HepG2 (cell line): ENCODE measurements around the gene NATD1. TPM values are rescaled to one million over a fixed set of nuclear protein-coding genes. Genes with fewer than 3 reads are reported as not detected.

Source experiments
- ATAC-seq: fragments of 200-7000 bp; cut with Tn5 transposase; 3 replicates; pipeline ENCODE4 v1.9.1; 2020; ENCODE audit warnings: mild to moderate bottlenecking, moderate library complexity
- BruUV-seq: library from RNA; stranded (reverse); fragments of 400-500 nt; replicated peaks from 2 replicates; lab custom pipeline; 2021; lab: Mats Ljungman, UMichigan
- CTCF ChIA-PET: fragments of 300-600 bp; formaldehyde crosslinking; extraction: SDS; loops from one replicate; lab custom pipeline; 2021; ENCODE audit warnings: low total read pairs, inconsistent platforms, low intra/inter-chr PET ratio; lab: Yijun Ruan, JAX
- POLR2A ChIA-PET: fragments of 350-600 bp; sonication (Branson Sonifier 250); formaldehyde crosslinking; loops from one replicate; lab custom pipeline; 2020; ENCODE audit warnings: antibody characterized with exemption, inconsistent platforms; lab: Yijun Ruan, JAX
- DNase-seq: peaks from one replicate; pipeline ENCODE4 v3.0.0-alpha.2; 2015; ENCODE audit warnings: low spot score
- FAIRE-seq: peaks from 3 replicates; lab custom pipeline; 2011; peaks lifted over from hg19 to GRCh38; lab: Jason Lieb, UNC
- H2AFZ ChIP-seq: one replicate; pipeline ENCODE4 v1.6.1; 2011; ENCODE audit warnings: low read length, inconsistent platforms
- H3K27ac ChIP-seq: fragments of 300-600 bp; 3 replicates; pipeline ENCODE4 v1.8.0; 2011; ENCODE audit warnings: mixed run types, mild to moderate bottlenecking, mixed read lengths, low read length, inconsistent platforms; ENCODE audit not compliant: insufficient read depth; ENCODE audit errors: extremely low read length
- H3K27me3 ChIP-seq, 2 experiments: fragments of 200-600 bp in 1 of 2; 2 replicates in 1 of 2; 3 replicates in 1 of 2; pipeline versions ENCODE4 v1.6.0 to v1.8.0; 2011; ENCODE audit warnings: low read length in 2 of 2, mild to moderate bottlenecking in 2 of 2, moderate library complexity in 2 of 2, inconsistent platforms in 1 of 2; ENCODE audit not compliant: insufficient read depth in 2 of 2, control insufficient read depth in 1 of 2
- H3K36me3 ChIP-seq, 2 experiments: fragments of 200-600 bp in 1 of 2; replicated peaks in 1 of 2; 2 replicates in 1 of 2; 3 replicates in 1 of 2; pipeline versions ENCODE4 v1.5.1 to v1.8.0; 2011; ENCODE audit warnings: low read length in 2 of 2, inconsistent platforms in 1 of 2; ENCODE audit not compliant: insufficient read depth in 2 of 2, control insufficient read depth in 1 of 2
- H3K4me1 ChIP-seq: 2 replicates; pipeline ENCODE4 v1.5.1; 2012; ENCODE audit warnings: low read length, inconsistent platforms; ENCODE audit not compliant: insufficient read depth
- H3K4me2 ChIP-seq: 2 replicates; pipeline ENCODE4 v1.6.0; 2011; ENCODE audit warnings: low read depth, low read length, inconsistent platforms
- H3K4me3 ChIP-seq, 3 experiments: fragments of 200-600 bp in 1 of 3; sonication (generic), shearing (Covaris generic) in 1 of 3; replicated peaks in 1 of 3; 2 replicates each; pipeline ENCODE4 v1.5.1; 2011 to 2016; ENCODE audit warnings: low read length in 3 of 3, inconsistent platforms in 2 of 3, low read depth in 2 of 3, mild to moderate bottlenecking in 2 of 3, control low read depth in 1 of 3, mixed read lengths in 1 of 3; ENCODE audit not compliant: insufficient read depth in 1 of 3
- H3K79me2 ChIP-seq: one replicate; pipeline ENCODE4 v1.6.1; 2011; ENCODE audit warnings: low read length, inconsistent platforms; ENCODE audit not compliant: insufficient read depth
- H3K9ac ChIP-seq: 2 replicates; pipeline ENCODE4 v1.6.0; 2011; ENCODE audit warnings: mild to moderate bottlenecking, low read depth, low read length, inconsistent platforms; ENCODE audit not compliant: insufficient read depth
- H3K9me3 ChIP-seq: 2 replicates; pipeline ENCODE4 v1.5.1; 2012; ENCODE audit warnings: mild to moderate bottlenecking, low read length
- H4K20me1 ChIP-seq: 2 replicates; pipeline ENCODE4 v1.6.0; 2011; ENCODE audit warnings: inconsistent platforms, mild to moderate bottlenecking, low read length, moderate library complexity; ENCODE audit not compliant: insufficient read depth
- CENPBD1 ChIP-seq: sonication (generic); formaldehyde crosslinking; IDR thresholded peaks from 2 replicates; pipeline ENCODE4 v1.8.0; 2022; ENCODE audit warnings: missing genetic modification reagents, low read depth, mild to moderate bottlenecking, borderline replicate concordance
- CHCHD3 ChIP-seq: sonication (generic); formaldehyde crosslinking; IDR thresholded peaks from 2 replicates; pipeline ENCODE4 v1.8.0; 2022; ENCODE audit warnings: mild to moderate bottlenecking, missing genetic modification reagents, moderate library complexity
- DNMT1 ChIP-seq: sonication (generic); formaldehyde crosslinking; IDR thresholded peaks from 2 replicates; pipeline ENCODE4 v1.5.1; 2020; ENCODE audit warnings: mild to moderate bottlenecking, missing genetic modification reagents
- E2F5 ChIP-seq: sonication (generic); formaldehyde crosslinking; conservative IDR thresholded peaks from 2 replicates; pipeline ENCODE4 v1.4.0; 2020; ENCODE audit warnings: missing genetic modification reagents
- HMGXB3 ChIP-seq: sonication (generic); formaldehyde crosslinking; IDR thresholded peaks from 2 replicates; pipeline ENCODE4 v1.4.0; 2020; ENCODE audit warnings: missing genetic modification reagents, borderline replicate concordance
- MTF2 ChIP-seq: sonication (generic); formaldehyde crosslinking; IDR thresholded peaks from 2 replicates; pipeline ENCODE4 v1.5.0; 2020; ENCODE audit warnings: missing genetic modification reagents, borderline replicate concordance
- NCOA2 ChIP-seq: sonication (generic); formaldehyde crosslinking; IDR thresholded peaks from 2 replicates; pipeline ENCODE4 v1.8.0; 2022; ENCODE audit warnings: inconsistent platforms
- RARA ChIP-seq: IDR thresholded peaks from 2 replicates; pipeline ENCODE4 v1.6.1; 2016; ENCODE audit warnings: missing genetic modification reagents, missing compliant biosample characterization
- SIX1 ChIP-seq: sonication (generic); formaldehyde crosslinking; IDR thresholded peaks from 2 replicates; pipeline ENCODE4 v1.4.0; 2020; ENCODE audit warnings: missing genetic modification reagents, borderline replicate concordance
- TAF15 ChIP-seq: fragments of 200-400 bp; formaldehyde crosslinking; IDR thresholded peaks from one replicate; pipeline ENCODE4 v1.6.1; 2018; ENCODE audit warnings: mild to moderate bottlenecking, low read depth, low read length; ENCODE audit not compliant: poor library complexity, severe bottlenecking
- ZNF749 ChIP-seq: sonication (generic); formaldehyde crosslinking; IDR thresholded peaks from 2 replicates; pipeline ENCODE4 v1.8.0; 2022; ENCODE audit warnings: mild to moderate bottlenecking, missing genetic modification reagents, moderate library complexity, borderline replicate concordance
- whole genome bisulfite sequencing: methylation state at CpG from one replicate; pipeline ENCODE4 v1.1.6; 2017; ENCODE audit warnings: low lambda C conversion rate; 5-methylcytosine and 5-hydroxymethylcytosine counted together
- in situ Hi-C: cut with HindIII; loops from 2 replicates; pipeline ENCODE4 v1.10.0; 2017; ENCODE audit warnings: low pct_unique_long_range_greater_than_20kb; ENCODE audit not compliant: extremely low pct_ligation_motif_present
- intact Hi-C: fragments of 100-400 bp; cut with micrococcal nuclease; formaldehyde crosslinking; loops from one replicate; pipeline ENCODE4 v1.10.0; 2022; ENCODE audit not compliant: unreplicated experiment
- polyA plus RNA-seq, 8 experiments: library from polyadenylated mRNA; depleted of rRNA in 3 of 8; stranded (reverse) in 7 of 8; unstranded in 1 of 8; fragments of >200 nt; fragmentation: Illumina TruSeq in 4 of 8; extraction: Trizol in 4 of 8; gene quantifications; 2 replicates each; pipeline versions ENCODE4 v1.2.1 to v1.2.3, GENCODE V29; 2011 to 2016; ENCODE audit warnings: low read depth in 4 of 8, missing spikeins in 1 of 8, mixed read lengths in 1 of 8; ENCODE audit not compliant: insufficient read depth in 1 of 8
- total RNA-seq, 5 experiments: library from RNA; depleted of rRNA; stranded (reverse); fragments of >200 nt; fragmentation: Illumina TruSeq; extraction: Trizol; gene quantifications; 2 replicates each; pipeline ENCODE4 v1.2.3, GENCODE V29; 2016; ENCODE audit warnings: low read depth in 1 of 5
- TF ChIP-seq, protein P1 (sequence below): sonication (generic); formaldehyde crosslinking; IDR thresholded peaks from 2 replicates; pipeline ENCODE4 v1.5.0; 2020; ENCODE audit warnings: missing genetic modification reagents
- TF ChIP-seq, protein P2 (sequence below): sonication (generic); formaldehyde crosslinking; IDR thresholded peaks from 2 replicates; pipeline ENCODE4 v1.4.0; 2020; ENCODE audit warnings: missing genetic modification reagents
- TF ChIP-seq, protein P3 (sequence below): sonication (generic); formaldehyde crosslinking; IDR thresholded peaks from 2 replicates; pipeline ENCODE4 v1.5.1; 2020; ENCODE audit warnings: missing genetic modification reagents, mild to moderate bottlenecking, borderline replicate concordance

Gene NATD1
- total and polyA plus RNA-seq, 2 of the 13 experiments (the other 11 are each of a cell fraction or from before 2014, with no cell fraction given), result 0.31 to 2.3 TPM

DNA sequence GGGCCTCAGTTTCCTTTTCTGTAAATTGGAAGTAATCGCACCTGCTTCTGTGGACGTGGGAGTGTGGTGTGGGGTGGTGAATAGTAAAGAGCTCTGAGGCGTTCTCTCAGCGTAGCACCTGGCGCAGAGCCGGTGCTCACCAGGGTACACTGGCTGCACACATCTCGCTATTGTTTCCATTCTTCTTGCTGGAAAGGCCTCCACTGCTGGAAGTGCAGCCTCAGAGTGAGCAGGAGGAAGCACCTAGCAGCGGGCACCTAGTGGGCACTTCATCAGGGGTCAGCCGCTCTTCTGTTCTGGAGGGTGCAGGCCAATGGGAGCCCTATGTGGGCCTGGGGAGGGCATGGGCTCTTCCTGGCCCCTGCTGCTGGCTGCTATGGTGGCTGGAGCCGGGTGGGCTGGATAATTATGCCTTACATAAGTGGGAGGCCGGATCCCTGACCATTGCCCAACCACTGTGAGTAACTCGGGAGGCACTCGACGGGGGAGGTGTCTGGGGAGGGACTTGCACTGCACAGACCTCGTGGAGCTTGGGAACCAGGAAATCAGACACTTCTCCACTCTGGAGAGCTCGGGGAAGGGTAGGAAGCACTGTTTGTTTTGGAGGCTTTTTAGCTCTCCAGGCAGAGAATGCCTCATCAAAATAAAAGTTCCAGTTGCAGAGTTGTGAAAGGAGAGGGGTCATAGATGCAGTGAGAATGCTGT lies 33.0 kb upstream of the NATD1 start:
- CTCF ChIA-PET, result no interaction called here
- H3K9me3 ChIP-seq, result no peaks in the 10 kb centered on the region
- DNase-seq, result peak; percentile 96
- H3K79me2 ChIP-seq, result peaks cover 60% of the 10 kb centered on the region
- H3K36me3 ChIP-seq, result peaks cover under 1 to 3% of the 10 kb centered on the region in 2 experiments; a peak in 2 of 5 replicates
- peak overlapping the region; percentile 90 for H3K9ac ChIP-seq
- FAIRE-seq, result peak; percentile 96
- no TSS peak for BruUV-seq
- intact Hi-C loops, result loop anchor here (5.0 to 10.0 kb wide), 2 partner anchors 34 to 241 kb away; partner anchors contain the start of genes NATD1 and USP22
- no peak overlapping the region for H2AFZ ChIP-seq
- POLR2A ChIA-PET, result interaction anchor here (0.6 to 4.1 kb wide), 12 partner anchors 11 to 265 kb away, joined by 3 to 56 read pairs (median 4); partner anchors contain the start of genes TMEM11 and USP22
- WGBS, result 0% methylated on average over 7 of the region's 16 CpGs
- ATAC-seq, result peak; percentile 58
- H3K4me3 ChIP-seq, result peak overlapping the region; percentile 82 to 96 (median 95)
- H3K27me3 ChIP-seq, result peaks cover 2 to 18% of the 10 kb centered on the region in 2 experiments; a peak in 4 of 5 replicates
- in situ Hi-C loops, result loop anchor here (10.0 kb wide), 2 partner anchors 161 to 169 kb away; partner anchors contain the start of gene DHRS7B
- H3K27ac ChIP-seq, result peak overlapping the region; percentile 90
- H3K4me2 ChIP-seq, result peak overlapping the region; percentile 93
- H3K4me1 ChIP-seq, result peaks cover 42% of the 10 kb centered on the region
- peaks cover 15% of the 10 kb centered on the region for H4K20me1 ChIP-seq
- TF ChIP-seq SIX1, result no peak
- TF ChIP-seq MTF2, result no peak
- no peak for TF ChIP-seq CHCHD3 (CRISPR knock-in tag)
- 0 out of 2 replicates have a peak, but pooled peaks have one; percentile 26 for TF ChIP-seq HMGXB3 (CRISPR knock-in tag)
- no peak for TF ChIP-seq E2F5
- TF ChIP-seq, protein P1, sequence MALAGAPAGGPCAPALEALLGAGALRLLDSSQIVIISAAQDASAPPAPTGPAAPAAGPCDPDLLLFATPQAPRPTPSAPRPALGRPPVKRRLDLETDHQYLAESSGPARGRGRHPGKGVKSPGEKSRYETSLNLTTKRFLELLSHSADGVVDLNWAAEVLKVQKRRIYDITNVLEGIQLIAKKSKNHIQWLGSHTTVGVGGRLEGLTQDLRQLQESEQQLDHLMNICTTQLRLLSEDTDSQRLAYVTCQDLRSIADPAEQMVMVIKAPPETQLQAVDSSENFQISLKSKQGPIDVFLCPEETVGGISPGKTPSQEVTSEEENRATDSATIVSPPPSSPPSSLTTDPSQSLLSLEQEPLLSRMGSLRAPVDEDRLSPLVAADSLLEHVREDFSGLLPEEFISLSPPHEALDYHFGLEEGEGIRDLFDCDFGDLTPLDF (CRISPR knock-in tag), result no peak
- TF ChIP-seq ZNF749 (CRISPR knock-in tag), result no peak
- TF ChIP-seq, protein P2, sequence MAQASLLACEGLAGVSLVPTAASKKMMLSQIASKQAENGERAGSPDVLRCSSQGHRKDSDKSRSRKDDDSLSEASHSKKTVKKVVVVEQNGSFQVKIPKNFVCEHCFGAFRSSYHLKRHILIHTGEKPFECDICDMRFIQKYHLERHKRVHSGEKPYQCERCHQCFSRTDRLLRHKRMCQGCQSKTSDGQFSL (CRISPR knock-in tag), result peak; percentile 64
- TF ChIP-seq, protein P3, sequence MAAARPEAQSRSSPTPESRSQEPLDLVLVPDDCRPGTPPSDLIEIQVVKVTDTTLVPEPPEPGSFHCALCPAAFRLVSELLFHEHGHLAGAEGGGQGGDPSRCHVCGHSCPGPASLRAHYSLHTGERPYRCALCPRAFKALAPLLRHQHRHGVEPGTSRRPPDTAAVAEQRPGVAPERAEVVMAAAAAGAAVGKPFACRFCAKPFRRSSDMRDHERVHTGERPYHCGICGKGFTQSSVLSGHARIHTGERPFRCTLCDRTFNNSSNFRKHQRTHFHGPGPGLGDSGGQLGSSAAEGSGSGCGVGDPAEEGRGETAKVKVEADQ (CRISPR knock-in tag), result no peak
- TF ChIP-seq DNMT1 (CRISPR knock-in tag), result no peak
- TF ChIP-seq CENPBD1 (CRISPR knock-in tag), result no peak
- TF ChIP-seq NCOA2 (CRISPR knock-in tag), result peak; percentile 71; the same call in 1 of the 2 replicates
- TF ChIP-seq TAF15, result no peak
- TF ChIP-seq RARA (CRISPR knock-in tag), result peak; percentile 76
